A673 (cell line): ENCODE measurements around the gene CDK19.

Source experiments
- CTCF ChIP-seq: fragments of 300-800, 200-600 bp; sonication (generic); conservative IDR thresholded peaks from 2 replicates; pipeline ENCODE4 v1.5.1; 2017; ENCODE audit warnings: low read depth, mild to moderate bottlenecking, antibody characterized with exemption, low read length, moderate library complexity, mixed read lengths
- EZH2 ChIP-seq: fragments of 200-600 bp; sonication (generic); IDR thresholded peaks from 2 replicates; pipeline ENCODE4 v1.6.1; 2017; ENCODE audit warnings: borderline replicate concordance, low read depth, mild to moderate bottlenecking, mixed read lengths, antibody characterized with exemption, low read length; ENCODE audit not compliant: poor library complexity, severe bottlenecking

GRCh38 chr6:110683241-110683640 is 132.0 kb downstream of the CDK19 start:
- TF ChIP-seq CTCF, result no peak
- TF ChIP-seq EZH2, result no peak
